CD4-positive, alpha-beta T cell treated with Interleukin-6 at 100 ng/mL for 8 hours (primary cell): Measurements from ENCODE around the gene ANO1.

Source experiments
- DNase-seq: peaks from one replicate; pipeline ENCODE4 v3.0.0-alpha.2; 2020; ENCODE audit warnings: mixed read lengths, low spot score

The ANO1 gene

DNA sequence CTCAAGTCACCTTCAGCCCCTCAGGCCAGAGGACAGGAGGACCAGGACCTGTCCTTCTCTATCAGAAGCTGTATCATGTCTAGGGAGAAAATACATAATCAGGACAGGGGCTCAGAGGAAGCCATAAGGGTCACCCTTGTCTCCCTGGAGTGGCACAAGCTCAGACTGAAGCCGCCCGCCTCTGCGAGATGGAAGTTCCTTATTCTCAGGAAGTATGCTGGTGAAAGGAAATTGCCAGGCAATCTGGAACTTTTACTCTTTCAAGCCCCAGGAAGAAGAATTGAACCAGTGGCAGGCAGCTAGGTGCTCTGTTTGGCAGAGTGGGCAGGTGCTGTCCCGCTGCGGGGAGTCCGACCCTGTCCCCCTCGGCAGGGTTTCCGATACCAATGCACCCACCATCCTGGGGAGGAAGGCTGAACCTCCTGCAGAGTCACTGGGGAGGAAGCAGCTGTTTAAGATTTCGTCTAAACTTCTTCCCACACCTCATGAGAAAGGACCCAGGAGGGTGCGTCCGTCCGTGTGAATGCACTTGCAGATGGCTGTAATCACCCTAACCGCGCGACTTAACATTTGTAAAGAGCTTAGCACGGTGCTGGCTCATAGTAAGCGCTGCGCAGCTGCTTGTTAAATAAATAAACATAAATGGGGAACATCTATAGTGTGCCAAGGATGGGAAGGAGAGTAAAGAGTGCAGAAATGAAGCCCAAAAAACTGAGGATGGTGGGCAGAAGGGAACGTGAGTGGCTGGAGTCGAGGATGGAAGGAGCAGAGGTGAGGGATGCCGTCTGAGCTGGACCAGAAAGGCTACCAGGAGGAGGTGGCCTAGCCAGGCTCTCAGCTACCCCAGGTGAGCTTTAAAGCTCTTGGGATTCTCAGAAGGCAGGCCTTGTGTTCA lies 5.0 kb upstream of the ANO1 start:
- DNase-seq: no peak

GRCh38 chr11:70073871-70074371 lies 4.2 kb upstream of the ANO1 start:
- DNase-seq: no peak

DNA sequence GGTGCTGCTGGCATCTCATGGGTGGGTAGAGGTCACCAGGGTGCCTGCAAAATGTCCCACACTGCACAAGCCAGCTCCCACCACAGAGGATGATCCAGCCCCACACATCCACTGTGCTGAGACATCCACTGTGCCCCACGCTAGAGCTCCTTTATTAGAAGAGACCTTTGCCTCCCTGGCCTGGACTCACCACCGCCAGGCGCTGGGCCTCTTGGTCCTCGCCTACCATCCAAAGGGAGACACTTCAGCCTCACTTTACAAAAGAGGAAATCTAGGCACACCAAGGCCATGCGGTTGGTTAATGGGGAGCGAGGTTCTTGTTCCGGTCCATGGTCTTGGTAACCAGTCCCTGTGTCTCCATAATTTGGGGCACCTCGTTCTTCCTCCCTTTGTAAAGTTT lies 3.4 kb upstream of the ANO1 start:
- no peak for DNase-seq

- DNase-seq: no peak
Observed at GRCh38 chr11:70075836-70076235, 2.3 kb upstream of the ANO1 start.

GRCh38 chr11:70076461-70076931 lies 1.6 kb upstream of the ANO1 start:
- DNase-seq: no peak

- no peak for DNase-seq
Observed at GRCh38 chr11:70077411-70078094, 564 bp upstream of the ANO1 start.

GRCh38 chr11:70078781-70079616 lies 882 bp downstream of the ANO1 start:
- DNase-seq: no peak

- no peak for DNase-seq
Observed at GRCh38 chr11:70079691-70080090, 1.6 kb downstream of the ANO1 start.

DNA sequence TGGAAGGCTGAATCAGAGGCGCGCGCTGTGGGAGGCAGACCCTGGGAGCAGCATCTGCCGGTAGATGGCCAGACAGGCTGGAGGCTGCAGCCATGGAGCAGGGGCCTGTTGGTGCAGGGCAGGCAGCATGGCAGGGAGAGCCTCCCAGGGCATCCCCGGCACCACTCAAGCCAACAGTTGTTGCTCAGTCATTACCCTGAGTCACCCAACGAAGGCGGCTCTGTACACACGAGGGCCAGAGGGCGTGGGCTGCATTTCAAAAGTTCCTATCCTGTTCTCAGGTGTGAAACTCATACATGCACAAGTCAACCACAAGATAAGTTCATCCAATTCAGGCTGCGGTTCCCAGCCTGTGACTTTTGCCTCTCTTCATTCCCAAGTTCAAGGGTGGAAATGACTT lies 2.6 kb downstream of the ANO1 start:
- DNase-seq: no peak

- no peak for DNase-seq
Observed at GRCh38 chr11:70082829-70083228, 4.7 kb downstream of the ANO1 start.

DNA sequence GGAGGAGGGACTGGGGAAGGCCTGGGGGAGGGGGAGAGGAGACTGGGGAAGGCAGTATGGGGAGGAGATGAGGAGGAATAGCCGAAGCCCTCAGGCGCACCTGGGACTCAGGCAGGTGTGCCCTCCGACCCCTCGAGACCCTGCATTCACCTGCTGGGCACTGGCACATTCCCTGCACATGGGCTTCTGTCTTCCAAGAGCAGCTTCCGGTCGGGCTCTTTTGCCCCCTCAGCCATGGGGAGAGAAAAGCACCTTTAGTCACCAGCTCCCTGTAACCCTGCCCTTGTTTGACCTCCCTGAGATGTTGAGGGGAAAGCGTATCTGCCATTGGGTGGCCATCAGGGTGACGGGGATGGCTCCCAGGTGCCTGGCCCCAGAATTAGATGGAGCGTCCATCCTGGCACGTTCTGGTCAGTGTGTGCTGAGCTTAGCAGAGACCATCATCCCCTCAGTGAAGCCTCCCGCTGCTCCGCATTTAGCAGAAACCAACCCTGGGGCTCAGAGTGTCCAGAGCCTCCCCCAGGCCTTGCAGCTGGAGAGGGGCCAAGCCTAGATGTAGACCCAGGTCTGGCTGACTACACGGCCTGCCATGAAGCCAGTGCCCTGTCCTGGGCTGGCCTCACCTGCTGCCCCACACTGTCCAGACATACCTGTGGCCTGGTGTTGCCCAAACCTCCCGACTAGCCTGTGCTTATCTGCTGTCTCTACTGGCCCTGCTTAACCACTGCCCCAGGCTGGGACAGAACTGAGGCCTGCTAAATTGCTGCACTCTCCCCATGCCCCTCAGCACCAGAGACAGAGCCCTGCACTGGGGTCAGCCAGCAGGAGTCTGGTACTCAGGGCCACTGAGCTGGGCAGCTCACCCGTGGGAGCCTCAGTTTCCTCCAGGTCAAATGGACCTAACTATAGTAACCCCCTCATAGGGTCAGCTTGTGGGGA lies 6.2 kb downstream of the ANO1 start:
- DNase-seq: no peak

DNA sequence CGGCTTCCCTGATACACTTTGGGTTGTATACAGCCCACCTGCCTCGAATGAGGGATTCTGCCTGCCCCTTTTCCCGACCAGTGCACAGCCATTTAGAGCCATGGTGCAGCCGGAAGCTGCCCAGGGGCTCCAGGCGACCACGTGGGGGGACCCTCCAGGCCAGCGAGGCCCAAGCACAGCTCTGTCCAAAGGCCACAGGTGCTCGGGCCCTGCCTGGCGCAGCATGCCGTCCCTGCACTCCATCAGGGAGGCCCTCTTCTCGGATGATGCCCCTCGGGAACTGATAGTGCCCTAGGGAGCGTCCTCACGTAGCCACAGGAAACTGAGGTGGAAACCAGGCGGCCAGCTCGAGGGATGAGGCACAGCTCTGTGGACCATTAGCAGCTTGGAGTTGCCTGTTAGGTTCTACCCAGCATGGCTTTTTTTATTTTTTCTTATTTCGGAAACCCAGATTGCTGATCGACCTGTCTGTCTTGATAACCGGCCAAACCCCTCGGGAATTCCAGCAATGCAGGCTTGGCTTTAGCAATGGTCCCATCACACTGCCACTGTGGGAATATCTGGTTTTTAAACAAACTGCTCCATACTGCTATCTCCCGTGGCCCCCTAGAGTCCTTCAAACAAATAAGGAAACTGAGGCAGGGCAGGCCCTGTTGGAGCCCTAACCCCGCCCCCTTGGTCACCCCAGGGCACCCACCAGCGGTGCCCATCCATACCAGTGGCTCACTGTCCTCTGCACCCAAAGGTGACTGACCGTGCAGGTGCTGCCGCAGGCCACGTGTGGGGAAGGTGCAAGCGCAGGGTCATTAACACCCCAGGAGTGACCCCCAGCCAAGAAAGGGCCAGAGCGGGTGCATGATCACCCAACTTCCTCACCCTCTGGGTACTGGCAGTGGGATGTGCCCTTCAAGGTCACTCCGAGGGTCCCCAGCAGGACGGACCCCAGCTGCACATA lies 8.0 kb downstream of the ANO1 start:
- no peak for DNase-seq

DNA sequence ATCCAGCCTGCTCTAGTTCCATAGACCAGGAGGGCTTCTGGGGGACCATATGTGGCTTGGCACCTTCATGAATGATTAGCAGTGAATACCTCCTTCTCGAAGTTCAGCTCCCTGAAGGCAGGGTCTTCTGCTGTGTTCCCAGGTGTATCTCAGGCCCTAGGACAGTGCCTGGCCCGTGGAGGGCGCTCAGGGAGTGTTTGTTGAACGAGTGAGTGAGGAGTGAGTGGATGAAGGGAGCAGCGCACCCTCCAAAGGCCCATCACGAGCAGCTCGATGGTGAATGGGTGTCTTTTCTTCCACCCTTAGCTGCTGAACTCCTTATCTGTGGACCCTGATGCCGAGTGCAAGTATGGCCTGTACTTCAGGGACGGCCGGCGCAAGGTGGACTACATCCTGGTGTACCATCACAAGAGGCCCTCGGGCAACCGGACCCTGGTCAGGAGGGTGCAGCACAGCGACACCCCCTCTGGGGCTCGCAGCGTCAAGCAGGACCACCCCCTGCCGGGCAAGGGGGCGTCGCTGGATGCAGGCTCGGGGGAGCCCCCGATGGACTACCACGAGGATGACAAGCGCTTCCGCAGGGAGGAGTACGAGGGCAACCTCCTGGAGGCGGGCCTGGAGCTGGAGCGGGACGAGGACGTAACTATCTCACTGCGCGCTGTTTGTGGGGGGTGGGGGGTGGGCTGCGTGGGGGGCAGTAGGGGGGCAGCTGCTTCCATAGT lies 9.5 kb downstream of the ANO1 start:
- DNase-seq: no peak

DNA sequence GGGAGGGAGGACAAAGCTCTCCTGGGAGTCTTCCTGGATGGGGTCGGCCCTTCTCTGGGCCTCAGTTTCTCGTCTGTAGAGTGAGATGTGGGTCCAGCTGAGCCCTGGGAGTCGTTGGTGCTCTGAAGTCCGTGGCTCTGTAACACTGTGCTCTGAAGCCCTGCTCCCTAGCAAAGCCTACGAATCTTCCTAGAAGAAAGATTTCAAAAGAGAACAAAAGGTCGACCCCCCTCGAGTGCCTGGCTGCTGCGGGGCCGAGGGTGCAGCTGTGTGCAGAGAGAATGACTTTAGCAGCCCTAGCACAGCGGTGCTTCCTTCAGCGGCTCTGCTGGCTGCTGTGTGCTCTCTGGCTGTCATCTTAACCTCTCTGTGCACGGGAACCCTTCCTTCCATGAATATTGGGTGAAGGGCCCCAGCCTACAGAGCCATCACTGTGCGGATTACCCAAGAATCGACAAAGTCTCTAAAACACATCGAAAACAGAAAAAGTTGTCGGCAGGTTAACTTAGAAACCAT lies 10.7 kb downstream of the ANO1 start:
- no peak for DNase-seq

DNA sequence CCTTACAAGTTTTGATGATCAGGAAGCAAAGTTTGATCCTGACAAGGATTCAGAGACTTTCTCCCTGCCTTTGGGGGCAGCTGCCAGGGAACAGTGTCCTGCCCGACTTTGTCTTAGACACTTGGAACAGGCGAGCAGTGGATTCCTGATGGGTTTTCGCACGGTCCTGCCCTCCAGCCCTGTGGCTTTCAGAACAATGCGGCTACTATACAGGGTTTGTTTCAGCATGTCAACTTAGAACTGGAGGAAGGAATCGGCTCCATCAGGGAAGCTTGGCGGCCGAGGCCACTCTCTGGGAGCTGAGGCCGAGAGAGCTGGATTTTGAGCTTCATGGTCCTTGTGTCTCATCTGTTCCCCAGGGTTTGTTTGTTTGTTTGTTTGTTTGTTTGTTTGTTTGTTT lies 11.5 kb downstream of the ANO1 start:
- DNase-seq: no peak

DNA sequence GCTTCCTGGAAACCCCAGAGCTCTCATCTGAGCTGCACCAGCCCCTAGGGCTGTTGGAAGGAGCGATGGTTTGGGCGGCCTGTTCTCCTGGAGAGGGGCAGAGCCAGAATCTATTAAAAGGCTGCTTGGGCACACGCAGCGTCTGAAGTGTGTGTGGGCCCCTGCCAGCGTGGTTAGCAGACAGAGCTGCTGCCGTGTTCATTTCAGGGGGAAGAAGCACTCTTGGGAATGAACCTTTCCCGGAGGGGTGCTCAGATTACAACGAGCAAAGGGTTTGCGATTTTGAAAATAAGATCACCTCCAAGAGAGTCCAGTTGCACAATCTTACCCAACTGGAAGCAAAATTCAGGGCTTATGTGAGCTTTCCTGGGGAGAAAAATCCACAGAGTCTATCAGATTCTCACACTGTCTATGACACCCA lies 12.9 kb downstream of the ANO1 start:
- no peak for DNase-seq

DNA sequence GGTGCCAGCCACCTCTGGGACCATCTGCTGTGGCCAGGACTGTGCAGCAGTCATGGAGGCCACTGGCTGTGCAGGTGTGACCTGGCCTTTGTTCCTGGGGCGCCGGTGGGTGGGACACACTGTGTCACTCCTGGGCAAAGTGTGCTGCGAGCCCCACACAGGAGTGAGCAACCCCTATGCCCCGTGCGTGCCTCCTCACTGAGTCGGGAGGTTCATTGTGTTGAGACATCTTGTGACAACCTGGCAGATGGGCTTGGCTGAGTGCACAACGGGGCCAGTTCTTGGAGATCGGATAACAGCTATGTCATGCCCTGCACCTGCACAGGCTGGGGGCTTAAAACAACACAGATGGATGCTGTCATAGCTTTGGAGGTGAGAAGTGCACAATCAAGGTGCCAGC lies 13.5 kb downstream of the ANO1 start:
- DNase-seq: no peak

- DNase-seq: no peak
Observed at GRCh38 chr11:70092959-70093715, 15.0 kb downstream of the ANO1 start.
